NT2/D1 (cell line): ENCODE measurements around the gene DCC.

Experiments used
- YY1 ChIP-seq: IDR thresholded peaks from 2 replicates; pipeline ENCODE4 v1.6.1; 2011; ENCODE audit not compliant: insufficient read length, insufficient read depth
- ZNF274 ChIP-seq: IDR thresholded peaks from 2 replicates; pipeline ENCODE4 v1.6.1; 2011; ENCODE audit warnings: mild to moderate bottlenecking, low read depth, low read length

DNA sequence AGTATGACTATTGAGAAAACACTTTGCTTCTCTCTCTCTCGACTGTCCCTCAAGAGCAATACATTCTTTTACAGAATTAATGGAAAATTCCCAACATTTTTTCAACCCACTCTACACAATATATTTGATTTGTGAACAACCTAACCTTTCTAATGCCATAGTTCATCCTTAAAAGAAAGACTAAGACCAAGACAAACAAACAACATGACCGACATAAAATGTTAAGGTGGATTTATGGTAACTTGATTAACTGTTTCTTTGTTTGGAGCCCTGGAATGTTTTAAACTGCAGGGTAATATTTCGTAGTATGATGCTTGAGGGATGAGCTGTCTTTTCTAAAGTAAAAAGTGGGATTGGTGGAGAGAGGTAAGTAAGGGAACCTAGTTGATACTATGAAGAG is 1146.3 kb downstream of the DCC start:
- no peak for TF ChIP-seq ZNF274
- TF ChIP-seq YY1 = no peak
